NAMALWA (cell line): ENCODE data around the gene NKG7.

Experiments
- DNase-seq: peaks from one replicate; pipeline ENCODE4 v3.0.0-alpha.2; 2015; ENCODE audit warnings: low spot score

Gene NKG7

DNA sequence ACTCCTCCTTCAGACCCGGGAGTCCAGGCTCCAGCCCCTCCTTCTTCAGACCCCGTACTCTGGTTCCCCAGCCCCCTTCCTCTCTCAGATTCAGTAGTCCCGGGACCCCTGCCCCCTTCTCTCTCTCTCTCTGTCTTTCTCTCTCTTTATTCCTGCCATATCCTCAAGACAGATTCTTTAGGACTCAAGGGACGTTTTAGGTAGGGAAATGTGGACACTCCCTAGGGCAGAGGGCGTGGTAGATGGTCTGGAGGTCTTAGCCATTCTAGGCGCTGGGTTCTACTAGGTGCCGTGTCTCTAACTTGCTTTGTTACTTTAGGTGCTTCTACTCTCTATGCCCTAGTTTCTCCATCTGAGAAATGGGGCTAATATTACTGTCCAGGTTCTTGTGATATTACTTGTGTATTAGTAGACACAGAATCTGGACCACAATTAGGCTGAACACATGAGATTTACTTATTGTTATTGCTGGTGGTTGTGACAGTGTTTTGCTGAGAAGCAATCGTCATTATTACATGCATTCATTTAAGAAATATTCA is 18.7 kb upstream of the NKG7 start:
- DNase-seq = no peak

DNA sequence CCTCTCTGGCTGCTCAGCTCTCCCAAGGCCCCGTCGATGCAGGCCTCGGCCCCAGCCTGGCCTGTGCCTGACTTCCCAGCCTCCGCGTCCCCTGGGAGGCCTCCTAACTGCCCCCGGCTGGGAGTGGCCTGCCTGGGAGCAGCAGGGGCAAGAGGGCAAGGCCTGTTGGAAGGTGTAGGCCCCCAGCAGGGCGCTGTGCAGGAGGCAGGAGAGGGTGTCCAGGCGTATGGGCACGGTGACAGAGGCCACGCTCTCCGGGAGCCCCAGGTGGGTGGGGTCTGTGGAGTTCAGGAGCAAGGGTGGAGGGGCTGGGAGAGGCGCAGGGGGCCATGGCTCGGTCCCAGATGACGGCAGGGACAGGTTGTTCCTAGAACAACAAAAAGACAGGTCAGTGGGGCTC is 16.7 kb upstream of the NKG7 start:
- no peak for DNase-seq

GRCh38 chr19:51387924-51388389 is 15.5 kb upstream of the NKG7 start, which contains the start of gene LIM2:
Gene LIM2 (minus strand): TSS chr19:51387974. CDS start chr19:51387443, 531 bp downstream.
- DNase-seq = no peak

DNA sequence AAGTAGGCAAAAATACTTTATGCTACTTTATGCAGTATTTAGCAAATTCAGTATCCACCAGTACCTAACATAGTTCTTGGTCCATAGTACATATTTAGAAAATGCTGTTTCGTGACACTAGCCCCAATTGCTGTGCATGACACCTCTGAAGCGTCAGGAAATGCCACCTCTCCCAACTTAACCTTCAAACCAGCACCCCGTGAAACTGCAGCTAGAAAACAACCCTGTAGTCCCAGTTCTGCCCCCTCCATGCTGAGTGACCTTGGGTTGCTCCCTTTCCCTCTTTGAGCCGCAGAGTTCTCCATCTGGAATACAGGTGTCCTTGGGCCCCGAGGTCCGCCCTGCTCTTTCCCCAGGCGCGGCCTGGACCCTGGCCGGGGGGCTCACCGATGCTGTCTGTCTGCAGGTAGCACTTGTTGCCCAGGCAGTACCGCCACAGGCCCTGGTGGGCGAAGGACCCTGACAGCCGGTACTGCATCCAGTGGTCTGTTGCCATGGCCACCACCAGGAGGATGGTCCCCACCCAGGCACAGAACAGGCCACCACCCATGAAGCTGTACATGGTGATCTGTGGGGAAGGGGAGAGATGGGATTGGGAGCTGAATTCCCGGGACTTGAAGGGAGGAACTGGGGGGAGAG is 14.5 kb upstream of the NKG7 start:
- DNase-seq = no peak

- DNase-seq = no peak
Observed at GRCh38 chr19:51382004-51382403, 9.6 kb upstream of the NKG7 start.

GRCh38 chr19:51380379-51380778 is 7.9 kb upstream of the NKG7 start:
- DNase-seq = no peak

DNA sequence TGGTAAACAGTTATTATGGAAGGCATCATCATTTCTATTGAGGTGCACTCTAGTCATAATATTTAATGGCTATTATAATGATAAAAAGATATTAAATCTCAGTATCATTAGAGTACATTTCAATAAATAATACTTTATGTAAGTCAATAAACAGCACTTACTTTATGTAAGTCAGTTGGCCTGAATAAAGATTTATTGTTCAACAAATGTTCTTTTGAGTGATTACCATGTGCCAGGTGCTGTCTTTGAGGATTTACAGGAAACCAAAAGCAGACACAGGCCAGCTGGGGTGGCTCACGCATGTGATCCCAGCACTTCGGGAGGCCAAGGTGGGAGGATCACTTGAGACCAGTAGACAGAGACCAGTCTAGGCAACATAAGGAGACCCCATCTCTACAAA is 5.0 kb upstream of the NKG7 start:
- DNase-seq = no peak

GRCh38 chr19:51375504-51376221 is 3.2 kb upstream of the NKG7 start:
- DNase-seq = no peak

- DNase-seq = no peak
Observed at GRCh38 chr19:51372021-51372648, 319 bp downstream of the NKG7 start.

- DNase-seq = no peak
Observed at GRCh38 chr19:51371186-51371690, 1.2 kb downstream of the NKG7 start.

DNA sequence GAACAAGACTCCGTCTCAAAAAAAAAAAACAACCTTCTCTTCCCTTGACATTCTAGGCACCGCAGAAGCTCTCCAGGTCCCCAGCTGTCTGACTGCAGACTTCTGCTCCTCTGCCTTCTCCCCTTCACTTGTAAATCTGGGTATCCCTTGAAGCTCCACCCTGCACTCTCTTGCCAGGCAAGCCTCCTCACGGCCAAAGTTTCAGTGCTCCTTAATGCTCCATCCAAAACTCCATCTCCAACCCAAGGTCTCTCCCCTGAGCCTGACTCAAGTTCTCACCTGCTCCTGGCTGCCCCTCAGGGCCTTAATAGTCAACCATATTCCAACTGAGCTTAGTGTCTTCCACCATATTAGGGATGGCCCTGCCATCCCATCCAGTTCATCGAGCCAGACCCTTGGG is 2.2 kb downstream of the NKG7 start:
- DNase-seq = no peak

- no peak for DNase-seq
Observed at GRCh38 chr19:51368366-51369282, 3.8 kb downstream of the NKG7 start, which contains the start of gene CLDND2. Gene CLDND2 (minus strand): TSS chr19:51369003. CDS start chr19:51368577, 426 bp downstream.

GRCh38 chr19:51367565-51368365 is 4.7 kb downstream of the NKG7 start:
- peak; percentile 97 for DNase-seq

GRCh38 chr19:51367255-51367564 is 5.2 kb downstream of the NKG7 start:
- DNase-seq = no peak

DNA sequence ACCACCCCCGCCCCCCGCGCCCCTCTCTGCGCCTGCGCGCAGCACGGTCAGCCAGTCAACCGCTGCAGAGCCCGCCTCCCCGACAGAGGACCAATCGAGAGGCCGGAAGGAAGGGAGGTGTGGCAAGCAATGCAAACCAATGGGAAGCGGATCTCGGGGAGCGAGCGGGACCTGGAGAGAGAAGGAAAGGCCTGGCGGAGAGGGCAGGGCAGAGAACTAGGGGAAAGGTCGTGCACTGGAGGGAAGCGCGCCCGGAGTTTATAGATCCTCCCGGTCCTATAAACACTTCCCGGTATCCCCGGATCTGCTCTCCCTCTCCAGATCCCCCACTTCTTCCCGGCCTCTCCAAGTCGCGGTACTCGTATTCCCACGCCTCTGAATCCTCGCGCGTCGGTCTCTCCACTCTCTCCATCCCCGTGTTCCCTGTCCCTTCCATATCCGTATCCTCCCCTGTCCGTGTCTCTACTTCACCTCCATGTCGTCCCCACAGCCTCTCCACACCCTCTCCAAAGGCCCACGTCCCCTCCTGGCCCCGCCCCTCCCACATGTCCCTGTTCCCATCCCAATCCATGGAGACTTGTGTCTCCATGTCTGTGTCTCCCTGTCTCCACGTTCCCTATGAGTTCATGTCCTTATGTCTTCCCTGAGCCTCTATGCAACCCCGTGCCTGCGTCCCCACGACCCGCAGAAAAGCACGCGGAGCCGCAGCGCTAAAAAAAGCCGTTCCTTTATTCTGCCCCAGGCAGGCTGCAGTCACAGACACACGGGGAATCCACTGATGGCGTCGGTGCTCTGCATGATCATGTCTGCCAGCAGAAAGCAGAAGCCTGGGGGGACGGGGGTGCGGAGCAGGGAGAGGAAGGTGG is 5.8 kb downstream of the NKG7 start:
- peak; percentile 98 for DNase-seq

- no peak for DNase-seq
Observed at GRCh38 chr19:51365965-51366388, 6.5 kb downstream of the NKG7 start, which contains the start of gene ETFB. Gene ETFB (minus strand): TSS chr19:51366388. CDS start chr19:51366326, 62 bp downstream.

- DNase-seq = peak; percentile 71
Observed at GRCh38 chr19:51365211-51365964, 7.1 kb downstream of the NKG7 start.

DNA sequence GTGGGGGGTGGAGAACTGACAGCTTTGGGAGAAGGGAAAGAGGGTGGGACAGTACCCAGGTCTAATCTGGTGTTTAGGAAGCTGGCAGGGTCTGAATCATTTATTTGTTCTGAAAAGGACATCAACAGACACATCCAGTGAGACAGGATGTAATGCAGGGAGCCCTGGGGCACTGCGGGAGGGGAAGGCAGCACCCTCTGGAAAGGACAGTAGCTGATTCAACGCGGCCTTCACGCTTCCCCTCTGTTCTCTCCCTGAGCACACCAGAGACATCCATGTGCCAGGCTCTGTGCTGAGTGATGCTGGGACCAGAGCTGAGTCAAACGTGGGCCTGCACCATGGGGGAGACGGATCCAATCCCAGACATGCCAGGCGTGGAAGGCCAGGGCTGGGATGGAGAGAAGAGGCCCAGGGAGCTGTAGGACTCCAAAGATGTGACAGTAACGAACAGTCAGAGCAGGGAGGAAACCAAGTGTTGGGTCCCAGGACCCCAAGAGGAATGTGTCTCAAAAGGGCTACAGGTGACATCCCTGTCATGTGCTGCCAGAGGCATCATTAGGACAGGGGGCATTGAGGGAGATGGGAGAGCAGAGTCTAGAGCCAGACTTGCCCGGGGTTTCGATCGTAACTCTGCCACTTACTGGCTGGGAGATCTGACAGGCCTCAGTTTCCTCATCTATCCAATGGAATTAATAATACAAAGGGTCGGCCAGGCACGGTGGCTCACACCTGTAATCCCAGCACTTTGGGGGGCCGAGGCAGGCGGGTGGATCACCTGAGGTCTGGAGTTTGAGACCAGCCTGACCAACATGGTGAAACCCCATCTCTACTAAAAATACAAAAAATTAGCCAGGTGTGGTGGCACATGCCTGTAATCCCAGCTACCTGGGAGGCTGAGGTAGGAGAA is 8.0 kb downstream of the NKG7 start:
- DNase-seq = no peak
